HepG2 (cell line): ENCODE measurements around the gene GAL3ST1.

Experiments used
- CHD4 ChIP-seq: fragments of 200-600 bp; sonication (generic); IDR thresholded peaks from 2 replicates; pipeline ENCODE4 v1.7.0; 2017; ENCODE audit warnings: mild to moderate bottlenecking, low read length, borderline replicate concordance
- JUN ChIP-seq: sonication (generic); formaldehyde crosslinking; IDR thresholded peaks from 2 replicates; pipeline ENCODE4 v1.4.0; 2020; ENCODE audit warnings: mild to moderate bottlenecking, missing genetic modification reagents
- MXI1 ChIP-seq: IDR thresholded peaks from 3 replicates; pipeline ENCODE4 v1.6.1; 2012; ENCODE audit warnings: low read depth, low read length, inconsistent platforms, borderline replicate concordance
- TCF7L2 ChIP-seq: IDR thresholded peaks from 2 replicates; pipeline ENCODE4 v1.6.1; 2011; ENCODE audit warnings: mild to moderate bottlenecking, low read depth, low read length, moderate library complexity
- TF ChIP-seq, protein P1 (sequence below): sonication (generic); formaldehyde crosslinking; IDR thresholded peaks from 2 replicates; pipeline ENCODE4 v1.5.0; 2020; ENCODE audit warnings: mild to moderate bottlenecking, missing genetic modification reagents, moderate library complexity
- TF ChIP-seq, protein P2 (sequence below): IDR thresholded peaks from 2 replicates; pipeline ENCODE4 v1.4.0; 2020; ENCODE audit warnings: mild to moderate bottlenecking, missing genetic modification reagents
- TF ChIP-seq, protein P3 (sequence below): sonication (generic); formaldehyde crosslinking; conservative IDR thresholded peaks from 2 replicates; pipeline ENCODE4 v1.5.0; 2020; ENCODE audit warnings: missing genetic modification reagents
- TF ChIP-seq, protein P4 (sequence below): sonication (generic); formaldehyde crosslinking; IDR thresholded peaks from 2 replicates; pipeline ENCODE4 v1.5.0; 2020; ENCODE audit warnings: missing genetic modification reagents, mild to moderate bottlenecking, borderline replicate concordance
- TF ChIP-seq, protein P5 (sequence below): sonication (generic); formaldehyde crosslinking; IDR thresholded peaks from 2 replicates; pipeline ENCODE4 v1.4.0; 2020; ENCODE audit warnings: missing genetic modification reagents

DNA sequence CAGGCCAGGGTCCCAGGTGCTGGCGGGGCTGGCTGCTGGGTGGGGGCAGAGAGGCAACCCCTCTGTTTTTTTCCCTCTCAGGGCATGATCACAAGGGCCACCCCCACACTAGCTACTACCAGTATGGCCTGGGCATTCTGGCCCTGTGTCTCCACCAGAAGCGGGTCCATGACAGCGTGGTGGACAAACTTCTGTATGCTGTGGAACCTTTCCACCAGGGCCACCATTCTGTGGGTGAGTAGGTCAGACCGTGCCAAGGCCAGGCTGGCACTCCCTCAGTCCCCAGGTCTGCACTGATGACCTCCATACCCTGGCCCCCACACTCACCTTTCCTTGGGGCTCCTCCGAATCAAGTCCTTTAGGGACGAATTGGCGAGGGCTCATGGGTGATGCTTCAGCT lies 39.8 kb upstream of the GAL3ST1 start:
- TF ChIP-seq TCF7L2 (no peak), CHD4 (no peak), JUN (CRISPR knock-in tag) (no peak), MXI1 (no peak)
- TF ChIP-seq, protein P1, sequence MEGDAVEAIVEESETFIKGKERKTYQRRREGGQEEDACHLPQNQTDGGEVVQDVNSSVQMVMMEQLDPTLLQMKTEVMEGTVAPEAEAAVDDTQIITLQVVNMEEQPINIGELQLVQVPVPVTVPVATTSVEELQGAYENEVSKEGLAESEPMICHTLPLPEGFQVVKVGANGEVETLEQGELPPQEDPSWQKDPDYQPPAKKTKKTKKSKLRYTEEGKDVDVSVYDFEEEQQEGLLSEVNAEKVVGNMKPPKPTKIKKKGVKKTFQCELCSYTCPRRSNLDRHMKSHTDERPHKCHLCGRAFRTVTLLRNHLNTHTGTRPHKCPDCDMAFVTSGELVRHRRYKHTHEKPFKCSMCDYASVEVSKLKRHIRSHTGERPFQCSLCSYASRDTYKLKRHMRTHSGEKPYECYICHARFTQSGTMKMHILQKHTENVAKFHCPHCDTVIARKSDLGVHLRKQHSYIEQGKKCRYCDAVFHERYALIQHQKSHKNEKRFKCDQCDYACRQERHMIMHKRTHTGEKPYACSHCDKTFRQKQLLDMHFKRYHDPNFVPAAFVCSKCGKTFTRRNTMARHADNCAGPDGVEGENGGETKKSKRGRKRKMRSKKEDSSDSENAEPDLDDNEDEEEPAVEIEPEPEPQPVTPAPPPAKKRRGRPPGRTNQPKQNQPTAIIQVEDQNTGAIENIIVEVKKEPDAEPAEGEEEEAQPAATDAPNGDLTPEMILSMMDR (CRISPR knock-in tag): no peak
- TF ChIP-seq, protein P2, sequence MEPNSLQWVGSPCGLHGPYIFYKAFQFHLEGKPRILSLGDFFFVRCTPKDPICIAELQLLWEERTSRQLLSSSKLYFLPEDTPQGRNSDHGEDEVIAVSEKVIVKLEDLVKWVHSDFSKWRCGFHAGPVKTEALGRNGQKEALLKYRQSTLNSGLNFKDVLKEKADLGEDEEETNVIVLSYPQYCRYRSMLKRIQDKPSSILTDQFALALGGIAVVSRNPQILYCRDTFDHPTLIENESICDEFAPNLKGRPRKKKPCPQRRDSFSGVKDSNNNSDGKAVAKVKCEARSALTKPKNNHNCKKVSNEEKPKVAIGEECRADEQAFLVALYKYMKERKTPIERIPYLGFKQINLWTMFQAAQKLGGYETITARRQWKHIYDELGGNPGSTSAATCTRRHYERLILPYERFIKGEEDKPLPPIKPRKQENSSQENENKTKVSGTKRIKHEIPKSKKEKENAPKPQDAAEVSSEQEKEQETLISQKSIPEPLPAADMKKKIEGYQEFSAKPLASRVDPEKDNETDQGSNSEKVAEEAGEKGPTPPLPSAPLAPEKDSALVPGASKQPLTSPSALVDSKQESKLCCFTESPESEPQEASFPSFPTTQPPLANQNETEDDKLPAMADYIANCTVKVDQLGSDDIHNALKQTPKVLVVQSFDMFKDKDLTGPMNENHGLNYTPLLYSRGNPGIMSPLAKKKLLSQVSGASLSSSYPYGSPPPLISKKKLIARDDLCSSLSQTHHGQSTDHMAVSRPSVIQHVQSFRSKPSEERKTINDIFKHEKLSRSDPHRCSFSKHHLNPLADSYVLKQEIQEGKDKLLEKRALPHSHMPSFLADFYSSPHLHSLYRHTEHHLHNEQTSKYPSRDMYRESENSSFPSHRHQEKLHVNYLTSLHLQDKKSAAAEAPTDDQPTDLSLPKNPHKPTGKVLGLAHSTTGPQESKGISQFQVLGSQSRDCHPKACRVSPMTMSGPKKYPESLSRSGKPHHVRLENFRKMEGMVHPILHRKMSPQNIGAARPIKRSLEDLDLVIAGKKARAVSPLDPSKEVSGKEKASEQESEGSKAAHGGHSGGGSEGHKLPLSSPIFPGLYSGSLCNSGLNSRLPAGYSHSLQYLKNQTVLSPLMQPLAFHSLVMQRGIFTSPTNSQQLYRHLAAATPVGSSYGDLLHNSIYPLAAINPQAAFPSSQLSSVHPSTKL (CRISPR knock-in tag): no peak
- TF ChIP-seq, protein P3, sequence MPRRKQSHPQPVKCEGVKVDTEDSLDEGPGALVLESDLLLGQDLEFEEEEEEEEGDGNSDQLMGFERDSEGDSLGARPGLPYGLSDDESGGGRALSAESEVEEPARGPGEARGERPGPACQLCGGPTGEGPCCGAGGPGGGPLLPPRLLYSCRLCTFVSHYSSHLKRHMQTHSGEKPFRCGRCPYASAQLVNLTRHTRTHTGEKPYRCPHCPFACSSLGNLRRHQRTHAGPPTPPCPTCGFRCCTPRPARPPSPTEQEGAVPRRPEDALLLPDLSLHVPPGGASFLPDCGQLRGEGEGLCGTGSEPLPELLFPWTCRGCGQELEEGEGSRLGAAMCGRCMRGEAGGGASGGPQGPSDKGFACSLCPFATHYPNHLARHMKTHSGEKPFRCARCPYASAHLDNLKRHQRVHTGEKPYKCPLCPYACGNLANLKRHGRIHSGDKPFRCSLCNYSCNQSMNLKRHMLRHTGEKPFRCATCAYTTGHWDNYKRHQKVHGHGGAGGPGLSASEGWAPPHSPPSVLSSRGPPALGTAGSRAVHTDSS (CRISPR knock-in tag): no peak
- TF ChIP-seq, protein P4, sequence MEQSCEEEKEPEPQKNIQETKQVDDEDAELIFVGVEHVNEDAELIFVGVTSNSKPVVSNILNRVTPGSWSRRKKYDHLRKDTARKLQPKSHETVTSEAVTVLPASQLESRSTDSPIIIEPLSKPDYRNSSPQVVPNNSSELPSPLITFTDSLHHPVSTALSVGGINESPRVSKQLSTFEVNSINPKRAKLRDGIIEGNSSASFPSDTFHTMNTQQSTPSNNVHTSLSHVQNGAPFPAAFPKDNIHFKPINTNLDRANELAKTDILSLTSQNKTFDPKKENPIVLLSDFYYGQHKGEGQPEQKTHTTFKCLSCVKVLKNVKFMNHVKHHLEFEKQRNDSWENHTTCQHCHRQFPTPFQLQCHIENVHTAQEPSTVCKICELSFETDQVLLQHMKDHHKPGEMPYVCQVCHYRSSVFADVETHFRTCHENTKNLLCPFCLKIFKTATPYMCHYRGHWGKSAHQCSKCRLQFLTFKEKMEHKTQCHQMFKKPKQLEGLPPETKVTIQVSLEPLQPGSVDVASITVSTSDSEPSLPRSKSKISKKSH: no peak
- TF ChIP-seq, protein P5, sequence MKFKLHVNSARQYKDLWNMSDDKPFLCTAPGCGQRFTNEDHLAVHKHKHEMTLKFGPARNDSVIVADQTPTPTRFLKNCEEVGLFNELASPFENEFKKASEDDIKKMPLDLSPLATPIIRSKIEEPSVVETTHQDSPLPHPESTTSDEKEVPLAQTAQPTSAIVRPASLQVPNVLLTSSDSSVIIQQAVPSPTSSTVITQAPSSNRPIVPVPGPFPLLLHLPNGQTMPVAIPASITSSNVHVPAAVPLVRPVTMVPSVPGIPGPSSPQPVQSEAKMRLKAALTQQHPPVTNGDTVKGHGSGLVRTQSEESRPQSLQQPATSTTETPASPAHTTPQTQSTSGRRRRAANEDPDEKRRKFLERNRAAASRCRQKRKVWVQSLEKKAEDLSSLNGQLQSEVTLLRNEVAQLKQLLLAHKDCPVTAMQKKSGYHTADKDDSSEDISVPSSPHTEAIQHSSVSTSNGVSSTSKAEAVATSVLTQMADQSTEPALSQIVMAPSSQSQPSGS (CRISPR knock-in tag): no peak
